ENCODE results near the gene IL1RAPL1. TPM values are rescaled to one million over a fixed set of nuclear protein-coding genes. Genes with fewer than 3 reads are reported as not detected.

IL1RAPL1 gene
- total RNA-seq, 4 donors from 2014 or later: 0.42 to 0.99 (median 0.46) TPM

DNA sequence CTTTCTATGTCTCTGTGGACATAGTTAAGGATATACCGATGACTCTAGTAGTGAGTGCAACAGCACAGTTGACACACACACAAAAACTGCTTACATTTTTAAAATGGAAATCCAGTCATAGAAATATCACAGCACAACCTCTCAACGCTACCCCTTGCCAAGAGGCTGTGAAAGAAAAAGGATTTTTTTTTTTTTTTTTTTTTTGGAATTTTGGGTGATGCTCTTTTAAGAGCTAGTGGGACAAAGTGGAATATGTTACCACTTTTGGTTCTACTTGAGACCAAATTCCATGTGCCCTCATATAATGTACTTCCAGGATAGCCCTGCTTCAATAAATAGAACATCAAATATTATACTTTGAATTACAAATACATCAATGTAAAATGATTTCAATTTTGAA, 1247.1 kb downstream of the IL1RAPL1 start:
- H3K27ac ChIP-seq (replicated peaks in 1 of 4): no peak overlapping the region
- H3K27me3 ChIP-seq: no peaks in the 10 kb centered on the region
- H3K4me1 ChIP-seq: no peaks in the 10 kb centered on the region
- intact Hi-C loops (cut with DNase I): no loop called here
- no peaks in the 10 kb centered on the region for H3K36me3 ChIP-seq
- 66% methylated on average over 2 of the region's 2 CpGs for WGBS
- no peak overlapping the region for H3K4me3 ChIP-seq
- DNase-seq (ENCODE audit: extremely low spot score): no peak
- no peaks in the 10 kb centered on the region for H3K9me3 ChIP-seq
- no peak for TF ChIP-seq POLR2AphosphoS5 (IDR thresholded peaks at IDR 0.05)
- no peak for TF ChIP-seq CTCF (IDR thresholded peaks at IDR 0.05)
- TF ChIP-seq EP300 (IDR thresholded peaks at IDR 0.05): no peak
- no peak for TF ChIP-seq POLR2A (IDR thresholded peaks at IDR 0.05; ENCODE audit: low read depth)

DNA sequence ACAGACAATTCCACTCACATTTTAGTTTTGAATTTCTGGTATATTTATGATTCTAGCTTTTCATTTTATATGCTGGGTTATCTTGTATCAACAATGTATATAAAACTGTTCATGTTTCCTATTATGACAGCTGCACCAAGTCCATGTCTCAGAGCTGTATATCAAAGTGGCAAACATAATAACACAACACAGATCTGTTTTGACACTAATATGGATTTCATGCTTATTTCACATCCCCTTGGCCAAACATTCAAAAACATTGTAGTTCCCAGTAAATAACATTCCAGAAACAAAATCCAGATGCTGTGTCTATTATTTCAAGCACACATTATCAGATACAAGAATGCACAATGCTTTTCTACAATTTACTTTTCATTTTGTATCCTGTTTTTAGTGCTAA, 1247.5 kb downstream of the IL1RAPL1 start:
- H3K27ac ChIP-seq (replicated peaks in 1 of 4): no peak overlapping the region
- H3K4me3 ChIP-seq: no peak overlapping the region
- no peaks in the 10 kb centered on the region for H3K9me3 ChIP-seq
- no peaks in the 10 kb centered on the region for H3K36me3 ChIP-seq
- no peaks in the 10 kb centered on the region for H3K4me1 ChIP-seq
- no peaks in the 10 kb centered on the region for H3K27me3 ChIP-seq
- intact Hi-C loops (cut with DNase I): no loop called here
- no peak for DNase-seq (ENCODE audit: extremely low spot score)
- no peak for TF ChIP-seq POLR2AphosphoS5 (IDR thresholded peaks at IDR 0.05)
- TF ChIP-seq CTCF (IDR thresholded peaks at IDR 0.05): no peak

- TF ChIP-seq EP300 (IDR thresholded peaks at IDR 0.05) (no peak), CTCF (IDR thresholded peaks at IDR 0.05) (no peak), POLR2A (IDR thresholded peaks at IDR 0.05; ENCODE audit: low read depth) (no peak), POLR2AphosphoS5 (IDR thresholded peaks at IDR 0.05) (no peak)
- no peaks in the 10 kb centered on the region for H3K36me3 ChIP-seq
- no peak for DNase-seq (ENCODE audit: extremely low spot score)
- H3K4me1 ChIP-seq: no peaks in the 10 kb centered on the region
- H3K27me3 ChIP-seq: no peaks in the 10 kb centered on the region
- H3K4me3 ChIP-seq: no peak overlapping the region
- no peaks in the 10 kb centered on the region for H3K9me3 ChIP-seq
- H3K27ac ChIP-seq (replicated peaks in 1 of 4): no peak overlapping the region
- 58% methylated on average over 3 of the region's 3 CpGs for WGBS
- intact Hi-C loops (cut with DNase I): no loop called here
These were observed 1254.5 kb downstream of the IL1RAPL1 start for GRCh38 chrX:29841750-29842149.

DNA sequence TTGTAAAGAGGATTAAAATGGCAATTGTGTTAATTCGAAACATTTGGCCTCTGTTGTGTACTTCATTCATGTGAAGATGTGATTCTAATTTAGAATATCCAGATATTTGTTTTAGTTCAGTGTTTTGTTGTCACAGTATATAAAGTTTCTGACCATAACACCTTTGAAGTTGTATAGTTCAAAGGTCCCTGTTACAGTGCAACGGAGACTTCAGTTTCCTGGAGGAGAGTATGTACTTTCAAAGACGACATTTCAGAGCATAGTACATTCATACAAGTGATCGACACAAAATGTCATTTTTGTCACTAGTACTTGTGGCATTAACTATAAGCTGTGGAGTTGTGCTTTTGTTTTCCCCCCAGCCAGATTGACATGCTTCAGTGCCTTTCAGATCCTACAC, 1255.3 kb downstream of the IL1RAPL1 start:
- 79% methylated on average over 4 of the region's 4 CpGs for WGBS
- no peak for DNase-seq (ENCODE audit: extremely low spot score)
- Histone ChIP-seq H3K27me3 (no peaks in the 10 kb centered on the region), H3K4me3 (no peak overlapping the region), H3K36me3 (no peaks in the 10 kb centered on the region), H3K4me1 (no peaks in the 10 kb centered on the region), H3K27ac (replicated peaks in 1 of 4) (no peak overlapping the region), H3K9me3 (no peaks in the 10 kb centered on the region)
- intact Hi-C loops (cut with DNase I): no loop called here
- TF ChIP-seq POLR2A (IDR thresholded peaks at IDR 0.05; ENCODE audit: low read depth) (no peak), EP300 (IDR thresholded peaks at IDR 0.05) (no peak), CTCF (IDR thresholded peaks at IDR 0.05) (no peak), POLR2AphosphoS5 (IDR thresholded peaks at IDR 0.05) (no peak)

DNA sequence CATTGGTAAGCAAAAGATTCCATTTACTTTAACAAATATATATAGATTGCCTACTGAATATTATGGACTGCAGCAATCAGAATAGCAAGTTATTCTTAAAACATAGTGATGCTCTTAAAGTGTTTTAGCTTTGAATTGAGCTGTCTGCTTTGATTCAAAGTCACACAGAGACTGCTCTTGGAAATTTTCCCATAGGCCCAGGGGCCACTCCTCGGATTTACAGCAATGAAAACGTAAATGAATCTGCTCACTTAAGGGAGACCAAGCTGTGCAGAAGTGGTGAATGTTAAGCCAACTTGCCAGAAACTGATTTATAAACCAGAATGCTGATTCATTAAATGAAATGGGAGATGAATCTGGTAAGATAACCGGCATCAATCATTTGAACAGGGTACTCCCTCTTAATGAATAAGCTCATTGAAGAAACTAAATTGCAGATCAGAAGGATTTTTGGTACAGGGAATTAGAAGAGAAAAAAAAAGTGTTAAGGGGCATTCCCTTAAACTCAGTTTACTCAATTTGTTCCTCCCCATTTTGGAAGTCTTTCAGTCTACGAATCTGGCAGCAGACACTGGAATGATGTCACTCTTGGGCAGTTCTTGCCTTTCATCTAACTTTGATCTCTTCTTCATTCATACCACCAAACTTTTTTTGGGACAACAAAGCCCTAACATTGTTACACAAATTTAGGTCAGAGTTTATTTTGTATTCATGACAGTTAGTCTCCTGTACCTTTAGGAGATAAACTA, 1264.8 kb downstream of the IL1RAPL1 start:
- H3K4me3 ChIP-seq: no peak overlapping the region
- no peaks in the 10 kb centered on the region for H3K27me3 ChIP-seq
- 39% methylated on average over 4 of the region's 4 CpGs for WGBS
- no peaks in the 10 kb centered on the region for H3K9me3 ChIP-seq
- H3K36me3 ChIP-seq: no peaks in the 10 kb centered on the region
- DNase-seq (ENCODE audit: extremely low spot score): no peak
- intact Hi-C loops (cut with DNase I): no loop called here
- H3K4me1 ChIP-seq: no peaks in the 10 kb centered on the region
- TF ChIP-seq POLR2AphosphoS5 (IDR thresholded peaks at IDR 0.05) (no peak), POLR2A (IDR thresholded peaks at IDR 0.05; ENCODE audit: low read depth) (no peak), EP300 (IDR thresholded peaks at IDR 0.05) (no peak), CTCF (IDR thresholded peaks at IDR 0.05) (no peak)
- no peak overlapping the region for H3K27ac ChIP-seq (replicated peaks in 1 of 4)

Data from esophagus muscularis mucosa (tissue), 4 donors.